Measurements from ENCODE around the gene SPTAN1. TPM values are rescaled to one million over a fixed set of nuclear protein-coding genes. Genes with fewer than 3 reads are reported as not detected.
"Not testable (repeated sequence)": the region's sequence is repeated elsewhere in the genome, so short reads cannot be mapped to it uniquely, and the experiment has no call there.

SPTAN1 gene
- total and polyA plus RNA-seq, 8 donors = 288 to 404 (median 327) TPM

GRCh38 chr9:128505414-128505765, 47.0 kb upstream of the SPTAN1 start:
- Histone ChIP-seq H3K36me3 (peaks cover 0 to 32% of the 10 kb centered on the region in 2 donors), H3K4me1 (peaks cover 7 to 25% of the 10 kb centered on the region in 2 donors), H3K9me3 (no peaks in the 10 kb centered on the region), H3K27me3 (no peaks in the 10 kb centered on the region), H3K27ac (peak overlapping the region; percentile 71 to 89), H3K4me3 (peak overlapping the region; percentile 80 to 97)
- intact Hi-C loops (cut with DNase I) = no loop called here
- ATAC-seq (no peak), DNase-seq (no peak)
- no peak for TF ChIP-seq CTCF (IDR thresholded peaks at IDR 0.05)

GRCh38 chr9:128505906-128506305, 46.5 kb upstream of the SPTAN1 start:
- Histone ChIP-seq H3K4me1 (peaks cover 7 to 25% of the 10 kb centered on the region in 2 donors), H3K36me3 (peaks cover 0 to 33% of the 10 kb centered on the region in 2 donors), H3K4me3 (peak overlapping the region in 1 of 2 donors; percentile 97)
- H3K27ac ChIP-seq; H3K27me3 ChIP-seq; DNase-seq; H3K9me3 ChIP-seq; ATAC-seq; intact Hi-C loops (cut with DNase I): not testable (repeated sequence)

- H3K9me3 ChIP-seq = no peaks in the 10 kb centered on the region
- H3K4me3 ChIP-seq = no peak overlapping the region
- DNase-seq (peak in 1 of 4 donors; percentile 2), ATAC-seq (no peak)
- H3K27me3 ChIP-seq = no peaks in the 10 kb centered on the region
- TF ChIP-seq CTCF (IDR thresholded peaks at IDR 0.05) = no peak
- peaks cover 0 to 91% of the 10 kb centered on the region in 2 donors for H3K36me3 ChIP-seq
- intact Hi-C loops (cut with DNase I) = no loop called here
- no peaks in the 10 kb centered on the region for H3K4me1 ChIP-seq
- H3K27ac ChIP-seq = no peak overlapping the region
These were observed 39.6 kb upstream of the SPTAN1 start for GRCh38 chr9:128512820-128513219.

- Histone ChIP-seq H3K4me3 (no peak overlapping the region), H3K36me3 (peaks cover 0 to 99% of the 10 kb centered on the region in 2 donors), H3K27ac (no peak overlapping the region), H3K27me3 (no peaks in the 10 kb centered on the region), H3K9me3 (no peaks in the 10 kb centered on the region), H3K4me1 (no peaks in the 10 kb centered on the region)
- ATAC-seq (no peak), DNase-seq (peak in 1 of 4 donors; percentile 31)
- no peak for TF ChIP-seq CTCF (IDR thresholded peaks at IDR 0.05)
- intact Hi-C loops (cut with DNase I) = no loop called here
These were observed 30.4 kb upstream of the SPTAN1 start for GRCh38 chr9:128521956-128522355.

GRCh38 chr9:128523199-128523925, 29.0 kb upstream of the SPTAN1 start:
- Histone ChIP-seq H3K4me3 (no peak overlapping the region), H3K36me3 (peaks cover 0 to 99% of the 10 kb centered on the region in 2 donors), H3K27ac (no peak overlapping the region), H3K4me1 (no peaks in the 10 kb centered on the region), H3K27me3 (no peaks in the 10 kb centered on the region), H3K9me3 (no peaks in the 10 kb centered on the region)
- DNase-seq (peak in 1 of 4 donors; percentile 36), ATAC-seq (peak; percentile 16)
- intact Hi-C loops (cut with DNase I) = no loop called here
- TF ChIP-seq CTCF (IDR thresholded peaks at IDR 0.05) = no peak

GRCh38 chr9:128526720-128527119, 25.7 kb upstream of the SPTAN1 start:
- H3K27me3 ChIP-seq = no peaks in the 10 kb centered on the region
- no peak overlapping the region for H3K4me3 ChIP-seq
- TF ChIP-seq CTCF (IDR thresholded peaks at IDR 0.05) = no peak
- no peak for ATAC-seq
- H3K9me3 ChIP-seq = no peaks in the 10 kb centered on the region
- no peaks in the 10 kb centered on the region for H3K4me1 ChIP-seq
- peaks cover 0 to 100% of the 10 kb centered on the region in 2 donors for H3K36me3 ChIP-seq
- intact Hi-C loops (cut with DNase I) = no loop called here
- no peak for DNase-seq
- no peak overlapping the region for H3K27ac ChIP-seq
